GM19463 (cell line): ENCODE results near the gene TMEM79.

Source experiments
- ATAC-seq: cut with Tn5 transposase; IDR thresholded peaks from one replicate; pipeline ENCODE4 v1.9.1; 2021; ENCODE audit warnings: mild to moderate bottlenecking, moderate library complexity; ENCODE audit not compliant: unreplicated experiment

TMEM79 gene

DNA sequence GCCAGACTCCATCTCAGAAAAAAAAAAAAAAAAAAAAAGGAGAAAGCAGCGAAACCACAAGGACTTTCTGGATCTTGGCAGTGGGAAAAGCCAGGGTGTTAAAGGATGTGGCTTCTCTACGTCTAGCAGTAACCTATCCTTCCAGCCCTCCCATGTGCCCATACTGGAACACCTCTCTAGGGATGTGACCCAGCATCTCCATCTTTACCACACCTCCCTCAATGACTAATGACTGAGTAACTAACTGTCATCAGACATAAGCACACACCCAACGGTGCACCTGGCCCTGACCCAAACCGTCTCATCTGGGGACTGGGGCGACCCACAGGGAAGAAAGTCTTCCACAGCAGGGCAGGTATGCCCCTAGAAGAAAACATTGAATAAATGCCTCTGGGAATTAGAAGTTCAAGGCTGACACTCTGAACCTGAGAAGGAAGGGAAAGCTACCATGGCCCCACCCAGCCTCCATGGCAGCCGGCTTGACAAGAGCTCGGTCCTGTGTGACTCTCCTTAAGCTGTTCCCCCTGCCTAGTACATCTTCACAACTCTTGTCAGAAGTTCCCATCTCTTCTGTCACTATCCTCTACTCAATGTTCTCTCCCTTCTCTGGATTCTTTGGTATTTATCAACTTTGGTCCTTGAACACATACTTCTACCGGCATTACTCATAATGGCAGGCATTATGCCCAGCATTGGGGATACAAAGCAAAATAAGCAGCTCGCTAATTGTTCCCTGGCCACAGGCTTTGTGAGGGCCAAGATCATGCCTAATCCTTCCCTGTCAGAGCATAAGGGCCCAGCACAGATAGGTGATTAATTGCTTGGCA is 21.5 kb upstream of the TMEM79 start:
- ATAC-seq: no peak

GRCh38 chr1:156263288-156263655 is 20.9 kb upstream of the TMEM79 start:
- ATAC-seq: no peak

- no peak for ATAC-seq
Observed at GRCh38 chr1:156266051-156266450, 18.1 kb upstream of the TMEM79 start.

DNA sequence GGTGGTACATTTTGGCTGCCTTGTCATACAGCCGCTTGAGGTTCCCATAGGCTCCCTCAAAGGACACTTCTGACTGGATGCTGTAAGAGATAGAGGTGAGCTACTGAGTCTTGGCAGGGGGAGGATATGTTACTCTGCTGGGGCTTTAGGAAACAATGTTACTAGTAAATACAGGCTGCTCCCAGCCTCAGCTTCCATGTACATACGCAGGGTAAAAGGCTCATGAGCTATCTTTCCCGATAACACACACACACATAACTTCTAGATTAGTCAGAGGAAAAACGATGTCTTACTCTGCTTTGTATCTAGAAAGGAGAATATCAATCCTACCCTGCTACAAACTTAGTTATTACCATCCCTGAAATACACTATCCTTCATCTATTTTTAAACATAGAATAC is 15.8 kb upstream of the TMEM79 start:
- no peak for ATAC-seq

GRCh38 chr1:156270314-156270713 is 13.8 kb upstream of the TMEM79 start:
- ATAC-seq: no peak

- ATAC-seq: no peak
Observed at GRCh38 chr1:156276532-156276931, 7.6 kb upstream of the TMEM79 start.

GRCh38 chr1:156276966-156277381 is 7.2 kb upstream of the TMEM79 start:
- no peak for ATAC-seq

DNA sequence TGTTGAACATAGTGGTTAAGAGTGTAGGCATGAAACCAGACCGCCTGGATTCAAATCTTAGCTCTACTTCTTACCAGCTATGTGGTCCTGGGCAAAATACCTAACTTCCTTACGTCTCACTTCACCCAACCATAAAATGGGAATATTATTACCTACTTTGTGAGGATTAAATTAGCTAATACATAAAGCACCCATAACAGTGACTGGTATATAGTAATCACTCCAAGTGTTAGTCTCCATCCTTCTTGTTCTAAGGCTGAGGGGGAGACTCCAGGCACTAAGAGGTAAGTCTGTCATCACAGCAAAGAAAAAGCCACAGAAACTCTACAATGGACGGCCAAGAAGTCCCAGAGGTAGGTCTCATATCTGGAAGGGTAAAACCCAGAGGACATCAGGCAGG is 4.3 kb upstream of the TMEM79 start:
- ATAC-seq: no peak

- ATAC-seq: peak; percentile 43
Observed at GRCh38 chr1:156281281-156281680, 2.8 kb upstream of the TMEM79 start.

DNA sequence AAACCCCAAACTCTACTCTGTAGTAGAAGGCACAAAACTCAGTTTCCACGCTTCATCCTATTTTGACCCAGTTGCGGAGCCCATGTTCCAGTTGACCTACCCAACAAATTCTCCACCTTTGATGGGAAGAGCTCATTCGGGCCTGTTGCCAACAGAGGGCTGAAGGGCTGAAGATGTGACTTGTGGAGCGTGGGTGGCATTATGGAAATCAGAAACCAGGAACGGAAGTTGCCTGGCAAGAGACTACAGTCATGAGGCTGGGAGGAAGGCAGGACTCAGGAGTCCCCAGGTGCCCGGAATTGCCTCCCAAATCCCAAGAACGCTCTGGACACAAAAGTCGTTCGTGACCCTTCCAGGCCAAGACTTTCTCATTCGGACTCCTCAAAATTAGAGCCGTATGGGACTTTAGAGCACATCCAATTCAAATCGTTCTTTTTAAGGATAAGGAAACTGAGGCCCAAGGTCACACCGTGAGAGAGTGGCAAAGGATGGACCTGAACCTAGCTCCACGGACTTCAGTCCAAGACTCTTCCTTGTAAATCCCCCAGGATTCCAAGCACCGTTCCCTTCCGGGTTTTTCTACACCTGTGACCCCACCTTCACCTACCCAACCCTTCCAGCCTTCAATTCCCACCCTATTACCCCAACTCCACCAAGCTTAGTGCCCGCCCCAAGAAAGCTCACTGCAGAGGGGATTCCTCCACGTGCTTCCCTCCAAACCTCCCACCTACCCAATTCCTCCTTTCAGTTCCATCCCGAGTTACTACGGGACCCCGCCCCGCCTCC is 2.2 kb upstream of the TMEM79 start:
- ATAC-seq: no peak

- ATAC-seq: peak; percentile 73
Observed at GRCh38 chr1:156282479-156283222, 1.5 kb upstream of the TMEM79 start, which contains the start of gene SMG5. TSS of gene SMG5 (minus strand) at chr1:156282825. CDS start at chr1:156282680, 145 bp downstream.

GRCh38 chr1:156283521-156283920 is 604 bp upstream of the TMEM79 start:
- ATAC-seq: no peak

DNA sequence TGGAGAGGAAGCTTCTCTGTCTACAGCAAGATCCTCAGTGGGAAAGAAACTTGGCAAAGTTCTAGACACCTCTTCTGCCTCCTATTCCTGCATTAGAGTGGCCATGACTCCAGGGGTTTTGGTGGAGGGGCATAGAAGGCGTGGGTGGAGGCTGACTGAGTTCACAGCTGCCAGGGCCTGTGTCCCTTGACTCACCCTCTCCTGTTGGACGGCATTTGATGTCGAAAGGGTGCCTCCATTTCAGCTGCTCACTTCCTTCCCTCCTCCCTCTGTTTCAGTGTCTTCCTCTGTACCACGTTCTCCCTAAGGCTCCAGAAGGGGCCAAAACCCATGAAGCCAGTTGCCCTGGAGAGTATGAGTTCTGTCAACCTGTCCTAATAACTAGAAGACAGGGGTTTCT is 632 bp downstream of the TMEM79 start:
- no peak for ATAC-seq

DNA sequence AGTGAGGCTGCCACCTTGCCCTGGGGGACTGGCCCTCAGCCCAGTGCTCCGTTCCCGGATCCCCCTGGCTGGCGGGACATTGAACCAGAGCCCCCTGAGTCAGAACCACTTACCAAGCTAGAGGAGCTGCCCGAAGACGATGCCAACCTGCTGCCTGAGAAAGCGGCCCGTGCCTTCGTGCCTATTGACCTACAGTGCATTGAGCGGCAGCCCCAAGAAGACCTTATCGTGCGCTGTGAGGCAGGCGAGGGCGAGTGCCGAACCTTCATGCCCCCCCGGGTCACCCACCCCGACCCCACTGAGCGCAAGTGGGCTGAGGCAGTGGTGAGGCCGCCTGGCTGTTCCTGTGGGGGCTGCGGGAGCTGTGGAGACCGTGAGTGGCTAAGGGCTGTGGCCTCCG is 1.3 kb downstream of the TMEM79 start:
- no peak for ATAC-seq

GRCh38 chr1:156286061-156286460 is 1.9 kb downstream of the TMEM79 start:
- ATAC-seq: no peak

DNA sequence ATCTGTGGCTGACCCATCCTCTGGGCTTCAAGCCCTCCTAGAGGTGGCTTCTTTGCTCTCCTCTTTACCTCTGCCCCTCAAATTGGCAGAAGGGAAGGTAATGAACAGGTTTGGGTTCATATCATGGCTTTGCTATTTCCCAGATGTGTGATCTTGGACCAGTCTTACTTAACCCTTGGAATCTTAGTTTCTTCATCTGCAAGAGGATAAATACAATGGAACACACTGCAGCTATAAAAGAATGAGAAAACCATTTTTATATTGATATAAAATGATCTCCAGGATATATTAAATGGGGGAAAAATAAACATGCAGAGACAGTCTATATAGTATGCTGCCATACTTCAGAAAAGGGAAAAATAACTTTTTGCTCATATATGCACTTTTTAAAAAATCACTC is 5.7 kb downstream of the TMEM79 start:
- no peak for ATAC-seq

DNA sequence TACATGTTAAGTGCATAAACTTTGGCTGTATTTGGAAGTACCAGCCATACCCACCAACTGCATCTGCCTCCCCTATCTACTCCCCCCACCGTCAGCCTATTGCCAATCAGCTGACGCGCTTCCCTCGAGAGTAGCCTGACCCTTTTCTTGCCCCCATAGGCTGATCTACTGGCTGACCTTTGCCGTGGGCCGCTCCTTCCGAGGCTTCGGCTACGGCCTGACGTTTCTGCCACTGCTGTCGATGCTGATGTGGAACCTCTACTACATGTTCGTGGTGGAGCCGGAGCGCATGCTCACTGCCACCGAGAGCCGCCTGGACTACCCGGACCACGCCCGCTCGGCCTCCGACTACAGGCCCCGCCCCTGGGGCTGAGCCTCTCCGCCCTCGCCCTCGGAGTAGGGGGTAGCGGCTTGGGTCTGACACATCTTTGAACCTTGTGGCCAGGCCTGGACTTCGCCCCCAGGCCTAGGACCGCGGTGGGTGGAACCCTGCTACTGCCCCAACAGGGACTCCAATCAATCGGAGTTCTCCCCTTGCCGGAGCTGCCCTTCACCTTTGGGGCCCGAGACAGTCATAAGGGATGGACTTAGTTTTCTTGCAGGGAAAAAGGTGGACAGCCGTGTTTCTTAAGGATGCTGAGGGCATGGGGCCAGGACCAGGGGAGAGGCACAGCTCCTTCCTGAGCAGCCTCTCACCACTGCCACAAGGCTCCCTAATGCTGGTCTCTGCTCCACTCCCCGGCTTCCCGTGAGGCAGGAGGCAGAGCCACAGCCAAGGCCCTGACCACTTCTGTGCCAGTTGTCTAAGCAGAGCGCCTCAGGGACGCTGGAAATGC is 7.3 kb downstream of the TMEM79 start:
- no peak for ATAC-seq

- no peak for ATAC-seq
Observed at GRCh38 chr1:156293098-156293434, 8.9 kb downstream of the TMEM79 start.

GRCh38 chr1:156293895-156294294 is 9.8 kb downstream of the TMEM79 start:
- no peak for ATAC-seq

- ATAC-seq: no peak
Observed at GRCh38 chr1:156295391-156295947, 11.3 kb downstream of the TMEM79 start, which contains the start of gene GLMP. TSS of gene GLMP (minus strand) at chr1:156295679. CDS start at chr1:156295645, 34 bp downstream.
